A549 (cell line): ENCODE results near the gene CCL1. TPM values are rescaled to one million over a fixed set of nuclear protein-coding genes. Genes with fewer than 3 reads are reported as not detected.

Experiments
- ATAC-seq, 2 experiments: fragments of 200-7000 bp in 1 of 2; fragments of >200 bp in 1 of 2; cut with Nextera tagmentation in 1 of 2; cut with Tn5 transposase in 1 of 2; 3 replicates each; pipeline versions ENCODE4 v1.8.0 to v1.9.1; 2018 to 2020; ENCODE audit warnings: mild to moderate bottlenecking in 1 of 2, moderate library complexity in 1 of 2
- CTCF ChIA-PET: fragments of 300-600 bp; sonication (Branson Sonifier 250); formaldehyde crosslinking; extraction: SDS; loops from one replicate; lab custom pipeline; 2021; ENCODE audit warnings: antibody characterized with exemption, inconsistent platforms; lab: Yijun Ruan, JAX
- POLR2A ChIA-PET: fragments of 350-600 bp; formaldehyde crosslinking; extraction: SDS; loops from one replicate; lab custom pipeline; 2021; ENCODE audit warnings: antibody characterized with exemption, inconsistent platforms; lab: Yijun Ruan, JAX
- DNase-seq, 2 experiments: peaks; one replicate each; pipeline versions ENCODE4 v3.0.0 to v3.0.0-alpha.2; 2011 to 2016; ENCODE audit warnings: low read depth in 1 of 2, low spot score in 1 of 2
- FAIRE-seq: peaks from 2 replicates; lab custom pipeline; 2011; peaks lifted over from hg19 to GRCh38; lab: Jason Lieb, UNC
- H3K27ac ChIP-seq, 2 experiments: fragments of >200 bp; sonication (Bioruptor Twin); formaldehyde crosslinking; 3 replicates each; pipeline ENCODE4 v1.5.1; 2016 to 2017
- H3K4me1 ChIP-seq: fragments of >200 bp; sonication (Bioruptor Twin); formaldehyde crosslinking; 3 replicates; pipeline ENCODE4 v1.6.1; 2016
- H3K4me2 ChIP-seq: fragments of >200 bp; sonication (Bioruptor Twin); formaldehyde crosslinking; 3 replicates; pipeline ENCODE4 v1.6.1; 2016
- H3K4me3 ChIP-seq: fragments of >200 bp; sonication (Bioruptor Twin); formaldehyde crosslinking; 3 replicates; pipeline ENCODE4 v1.5.1; 2016
- H3K9me3 ChIP-seq: fragments of >200 bp; sonication (Bioruptor Twin); formaldehyde crosslinking; 3 replicates; pipeline ENCODE4 v1.6.1; 2016
- BHLHE40 ChIP-seq: IDR thresholded peaks from 2 replicates; pipeline ENCODE4 v1.6.1; 2012; ENCODE audit warnings: low read depth, low read length, inconsistent platforms
- CBX2 ChIP-seq: fragments of 200-600 bp; sonication (generic); IDR thresholded peaks from 2 replicates; pipeline ENCODE4 v1.6.1; 2016; ENCODE audit warnings: low read depth, mild to moderate bottlenecking, borderline replicate concordance
- CBX8 ChIP-seq: fragments of 200-600 bp; sonication (generic); IDR thresholded peaks from 2 replicates; pipeline ENCODE4 v1.6.1; 2016
- CEBPB ChIP-seq, 2 experiments: fragments of >200 bp in 1 of 2; sonication (Bioruptor Twin) in 1 of 2; formaldehyde crosslinking in 1 of 2; IDR thresholded peaks; 2 replicates each; pipeline ENCODE4 v1.6.1; 2012 to 2016
- CHD4 ChIP-seq: fragments of 200-600 bp; sonication (generic); IDR thresholded peaks from 2 replicates; pipeline ENCODE4 v1.6.1; 2016; ENCODE audit warnings: antibody characterized with exemption, mild to moderate bottlenecking, borderline replicate concordance
- ESRRA ChIP-seq: fragments of 150-350 bp; IDR thresholded peaks from 2 replicates; pipeline ENCODE4 v1.6.1; 2014; ENCODE audit warnings: mild to moderate bottlenecking, low read length, borderline replicate concordance
- GATA3 ChIP-seq: IDR thresholded peaks from 2 replicates; pipeline ENCODE4 v1.6.1; 2012; ENCODE audit warnings: borderline replicate concordance
- HDAC2 ChIP-seq: fragments of 200-600 bp; sonication (generic); IDR thresholded peaks from 2 replicates; pipeline ENCODE4 v1.6.1; 2016
- HOXA7 ChIP-seq: fragments of 250-450 bp; sonication (Bioruptor Pico); IDR thresholded peaks from 2 replicates; pipeline ENCODE4 v1.5.0; 2020; ENCODE audit warnings: mild to moderate bottlenecking, moderate library complexity
- HOXB13 ChIP-seq: fragments of 250-450 bp; sonication (Bioruptor Pico); IDR thresholded peaks from 2 replicates; pipeline ENCODE4 v1.5.0; 2020; ENCODE audit warnings: low read depth, mild to moderate bottlenecking, moderate library complexity
- MYC ChIP-seq: IDR thresholded peaks from 2 replicates; pipeline ENCODE4 v1.6.1; 2012; ENCODE audit warnings: mild to moderate bottlenecking, inconsistent platforms, low read length, improper control_type of control experiment, borderline replicate concordance
- NPAS2 ChIP-seq: fragments of 250-450 bp; sonication (Bioruptor Pico); IDR thresholded peaks from 2 replicates; pipeline ENCODE4 v1.8.0; 2022; ENCODE audit warnings: mild to moderate bottlenecking, moderate library complexity, borderline replicate concordance
- PBX3 ChIP-seq: IDR thresholded peaks from 2 replicates; pipeline ENCODE4 v1.6.1; 2012
- POLR2A ChIP-seq: IDR thresholded peaks from 2 replicates; pipeline ENCODE4 v1.6.1; 2012; ENCODE audit warnings: mild to moderate bottlenecking, low read length
- RAD21 ChIP-seq, 2 experiments: fragments of >200 bp in 1 of 2; sonication (Bioruptor Twin) in 1 of 2; formaldehyde crosslinking in 1 of 2; IDR thresholded peaks in 1 of 2; conservative IDR thresholded peaks in 1 of 2; 2 replicates in 1 of 2; 3 replicates in 1 of 2; pipeline ENCODE4 v1.6.1; 2012 to 2018; ENCODE audit warnings: inconsistent platforms in 1 of 2
- RFX5 ChIP-seq: fragments of 450-650 bp; IDR thresholded peaks from 2 replicates; pipeline ENCODE4 v1.7.1; 2014; ENCODE audit warnings: antibody characterized with exemption, mild to moderate bottlenecking, moderate library complexity
- SMC3 ChIP-seq: fragments of >200 bp; sonication (Bioruptor Twin); formaldehyde crosslinking; IDR thresholded peaks from 3 replicates; pipeline ENCODE4 v1.6.1; 2018; ENCODE audit warnings: inconsistent platforms
- TP53 ChIP-seq: fragments of 250-450 bp; sonication (Bioruptor Pico); IDR thresholded peaks from 2 replicates; pipeline ENCODE4 v1.5.0; 2021; ENCODE audit warnings: mild to moderate bottlenecking, moderate library complexity
- ZC3H11A ChIP-seq: fragments of 450-650 bp; IDR thresholded peaks from 2 replicates; pipeline ENCODE4 v1.6.1; 2014; ENCODE audit warnings: antibody characterized with exemption, mild to moderate bottlenecking
- ZFP36 ChIP-seq: fragments of 450-650 bp; IDR thresholded peaks from 2 replicates; pipeline ENCODE4 v1.6.1; 2014; ENCODE audit warnings: borderline replicate concordance; ENCODE audit not compliant: partially characterized antibody
- ZSCAN20 ChIP-seq: fragments of 250-450 bp; sonication (Bioruptor Pico); IDR thresholded peaks from 2 replicates; pipeline ENCODE4 v1.8.0; 2022; ENCODE audit warnings: mild to moderate bottlenecking, moderate library complexity
- WGBS: methylation state at CpG from one replicate; pipeline ENCODE4 v1.1.6; 2017; ENCODE audit errors: missing lambda C conversion rate; 5-methylcytosine and 5-hydroxymethylcytosine counted together
- polyA plus RNA-seq, 4 experiments: library from polyadenylated mRNA; depleted of rRNA in 3 of 4; stranded (reverse); fragments of >200 nt; fragmentation: RNase III in 1 of 4; extraction: RNeasy Plus Mini Kit Qiagen cat#74134 plus additional on column Dnase treatment in 1 of 4; gene quantifications; 2 replicates in 3 of 4; 3 replicates in 1 of 4; pipeline ENCODE4 v1.2.3, GENCODE V29; 2011 to 2017
- TF ChIP-seq, protein P1 (sequence below): fragments of 200-600 bp; sonication (generic); IDR thresholded peaks from 2 replicates; pipeline ENCODE4 v1.6.1; 2016; ENCODE audit warnings: antibody characterized with exemption, mild to moderate bottlenecking, moderate library complexity
- TF ChIP-seq, protein P2 (sequence below): fragments of 250-450 bp; sonication (Bioruptor Pico); IDR thresholded peaks from 2 replicates; pipeline ENCODE4 v1.5.0; 2020; ENCODE audit warnings: low read depth, mild to moderate bottlenecking, moderate library complexity

CCL1 gene
- polyA plus RNA-seq, 2 of the 4 experiments (the other 2 are of a cell fraction): not detected

DNA sequence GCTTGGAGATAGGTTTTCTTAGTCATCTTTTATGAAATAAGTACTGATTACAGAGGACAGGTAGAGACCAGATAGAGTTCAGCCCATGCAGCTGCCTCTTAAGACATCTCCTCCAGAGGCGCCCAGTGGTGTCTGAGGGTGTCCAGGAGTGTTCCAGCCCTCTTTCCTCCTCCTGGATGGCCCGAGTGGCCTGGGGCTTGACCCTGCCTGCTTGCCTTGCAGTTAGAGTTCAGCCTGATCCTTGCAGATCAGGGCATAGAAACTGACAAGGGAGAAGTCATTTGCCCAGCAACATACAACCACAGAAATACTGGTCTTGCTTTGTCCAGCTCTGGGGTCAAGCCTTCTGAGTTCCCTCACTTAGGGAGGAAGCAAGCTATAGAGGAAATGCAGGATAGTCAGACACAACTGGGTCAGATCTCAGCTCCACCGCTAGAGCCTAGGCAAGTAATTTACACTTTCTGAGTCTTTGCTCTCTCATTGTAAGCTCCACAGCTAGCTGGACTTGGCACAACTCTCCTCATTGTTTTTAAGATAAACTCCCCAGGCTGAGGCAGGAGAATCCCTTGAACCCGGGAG lies 3.6 kb upstream of the CCL1 start (continued):
- TF ChIP-seq RAD21 (conservative IDR thresholded peaks at IDR 0.05 in 1 of 2, IDR thresholded peaks at IDR 0.05 in 1 of 2) (no peak), PBX3 (no peak), NPAS2 (CRISPR knock-in tag) (no peak), HDAC2 (no peak), SMC3 (no peak)

- POLR2A ChIA-PET: no interaction called here
- Histone ChIP-seq H3K4me2 (no peak overlapping the region), H3K4me1 (no peaks in the 10 kb centered on the region), H3K9me3 (no peaks in the 10 kb centered on the region), H3K4me3 (no peak overlapping the region), H3K27ac (no peak overlapping the region)
- 0% methylated on average over 1 of the region's 1 CpG for WGBS
- ATAC-seq (no peak), FAIRE-seq (no peak), DNase-seq (no peak)
- CTCF ChIA-PET: interaction anchor here (1.4 to 18.3 kb wide), 3 partner anchors 11 to 586 kb away, joined by 6 to 571 read pairs (median 8); no protein-coding TSS in a partner anchor
- no peak for TF ChIP-seq GATA3
- TF ChIP-seq CBX8: no peak
- no peak for TF ChIP-seq ESRRA
- TF ChIP-seq CEBPB (IDR thresholded peaks at IDR 0.05): no peak
- no peak for TF ChIP-seq ZFP36
- TF ChIP-seq CHD4: no peak
- no peak for TF ChIP-seq MYC
- no peak for TF ChIP-seq POLR2A
- no peak for TF ChIP-seq RFX5
- TF ChIP-seq ZC3H11A: no peak
- TF ChIP-seq, protein P1, sequence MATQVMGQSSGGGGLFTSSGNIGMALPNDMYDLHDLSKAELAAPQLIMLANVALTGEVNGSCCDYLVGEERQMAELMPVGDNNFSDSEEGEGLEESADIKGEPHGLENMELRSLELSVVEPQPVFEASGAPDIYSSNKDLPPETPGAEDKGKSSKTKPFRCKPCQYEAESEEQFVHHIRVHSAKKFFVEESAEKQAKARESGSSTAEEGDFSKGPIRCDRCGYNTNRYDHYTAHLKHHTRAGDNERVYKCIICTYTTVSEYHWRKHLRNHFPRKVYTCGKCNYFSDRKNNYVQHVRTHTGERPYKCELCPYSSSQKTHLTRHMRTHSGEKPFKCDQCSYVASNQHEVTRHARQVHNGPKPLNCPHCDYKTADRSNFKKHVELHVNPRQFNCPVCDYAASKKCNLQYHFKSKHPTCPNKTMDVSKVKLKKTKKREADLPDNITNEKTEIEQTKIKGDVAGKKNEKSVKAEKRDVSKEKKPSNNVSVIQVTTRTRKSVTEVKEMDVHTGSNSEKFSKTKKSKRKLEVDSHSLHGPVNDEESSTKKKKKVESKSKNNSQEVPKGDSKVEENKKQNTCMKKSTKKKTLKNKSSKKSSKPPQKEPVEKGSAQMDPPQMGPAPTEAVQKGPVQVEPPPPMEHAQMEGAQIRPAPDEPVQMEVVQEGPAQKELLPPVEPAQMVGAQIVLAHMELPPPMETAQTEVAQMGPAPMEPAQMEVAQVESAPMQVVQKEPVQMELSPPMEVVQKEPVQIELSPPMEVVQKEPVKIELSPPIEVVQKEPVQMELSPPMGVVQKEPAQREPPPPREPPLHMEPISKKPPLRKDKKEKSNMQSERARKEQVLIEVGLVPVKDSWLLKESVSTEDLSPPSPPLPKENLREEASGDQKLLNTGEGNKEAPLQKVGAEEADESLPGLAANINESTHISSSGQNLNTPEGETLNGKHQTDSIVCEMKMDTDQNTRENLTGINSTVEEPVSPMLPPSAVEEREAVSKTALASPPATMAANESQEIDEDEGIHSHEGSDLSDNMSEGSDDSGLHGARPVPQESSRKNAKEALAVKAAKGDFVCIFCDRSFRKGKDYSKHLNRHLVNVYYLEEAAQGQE: no peak
- TF ChIP-seq CBX2: no peak
- TF ChIP-seq, protein P2, sequence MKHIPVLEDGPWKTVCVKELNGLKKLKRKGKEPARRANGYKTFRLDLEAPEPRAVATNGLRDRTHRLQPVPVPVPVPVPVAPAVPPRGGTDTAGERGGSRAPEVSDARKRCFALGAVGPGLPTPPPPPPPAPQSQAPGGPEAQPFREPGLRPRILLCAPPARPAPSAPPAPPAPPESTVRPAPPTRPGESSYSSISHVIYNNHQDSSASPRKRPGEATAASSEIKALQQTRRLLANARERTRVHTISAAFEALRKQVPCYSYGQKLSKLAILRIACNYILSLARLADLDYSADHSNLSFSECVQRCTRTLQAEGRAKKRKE (CRISPR knock-in tag): no peak
- TF ChIP-seq HOXA7 (CRISPR knock-in tag): no peak
- TF ChIP-seq ZSCAN20 (CRISPR knock-in tag): no peak
- TF ChIP-seq NPAS2 (CRISPR knock-in tag): no peak
- TF ChIP-seq TP53 (CRISPR knock-in tag): no peak
- TF ChIP-seq HOXB13 (CRISPR knock-in tag): no peak
- TF ChIP-seq BHLHE40: no peak
Observed at GRCh38 chr17:34366010-34366409, 3.0 kb upstream of the CCL1 start.
